HG02759 (cell line): ENCODE results near the gene CGB8.
A peak's percentile ranks its signal among the peaks of the same experiment; 100 is the strongest.
"Not testable (repeated sequence)": the region's sequence is repeated elsewhere in the genome, so short reads cannot be mapped to it uniquely, and the experiment has no call there.

ENCODE experiments used
- ATAC-seq: cut with Tn5 transposase; IDR thresholded peaks from one replicate; pipeline ENCODE4 v1.9.1; 2021; ENCODE audit warnings: mild to moderate bottlenecking, moderate library complexity; ENCODE audit not compliant: unreplicated experiment

Gene CGB8

DNA sequence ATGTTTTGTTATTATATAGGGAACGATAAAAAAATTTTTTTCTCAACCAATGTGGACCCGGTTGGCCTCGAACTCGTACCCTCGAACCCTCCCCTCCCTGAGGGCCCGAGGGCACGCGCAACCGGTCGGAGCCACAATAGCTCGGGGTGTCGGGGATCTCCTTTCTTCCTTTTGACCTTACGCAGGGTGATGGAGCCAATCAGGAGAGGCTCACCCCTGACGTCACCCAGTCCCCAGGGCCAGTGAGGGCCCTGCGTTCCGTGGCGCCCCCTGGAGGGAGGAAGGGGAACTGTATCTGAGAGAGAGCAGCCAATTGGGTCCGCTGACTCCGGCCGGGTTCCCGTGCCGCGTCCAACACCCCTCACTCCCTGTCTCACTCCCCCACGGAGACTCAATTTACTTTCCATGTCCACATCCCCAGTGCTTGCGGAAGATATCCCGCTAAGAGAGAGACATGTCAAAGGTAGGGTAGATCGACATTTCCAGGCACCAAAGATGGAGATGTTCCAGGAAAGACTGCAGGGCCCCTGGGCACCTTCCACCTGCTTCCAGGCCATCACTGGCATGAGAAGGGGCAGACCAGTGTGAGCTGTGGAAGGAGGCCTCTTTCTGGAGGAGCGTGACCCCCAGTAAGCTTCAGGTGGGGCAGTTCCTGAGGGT is 17.1 kb downstream of the CGB8 start, which contains the start of gene CGB2:
Gene CGB2, plus strand, starts transcription at position 249 of the 660 bp plus-strand sequence. Its CDS starts 206 bp downstream, at position 455.
- not testable (repeated sequence) for ATAC-seq

DNA sequence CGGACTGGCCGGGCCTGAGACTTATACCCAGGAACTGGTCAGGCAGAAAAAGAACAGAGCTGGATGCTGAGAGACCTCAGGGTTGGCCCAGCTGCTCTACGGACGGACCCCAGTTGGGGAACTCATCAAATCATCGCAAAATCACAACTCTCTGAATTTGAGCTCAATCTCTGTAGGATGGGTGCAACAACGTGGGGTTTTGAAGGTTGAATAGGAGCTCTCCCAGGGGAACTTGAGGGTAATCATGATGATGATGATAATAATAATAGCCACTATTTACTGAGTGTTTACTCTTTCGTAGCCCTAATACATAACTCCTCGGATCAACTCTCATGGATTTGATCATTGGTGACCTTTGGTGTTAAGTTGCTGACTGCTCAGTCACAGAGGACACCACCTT is 18.6 kb downstream of the CGB8 start:
- not testable (repeated sequence) for ATAC-seq

DNA sequence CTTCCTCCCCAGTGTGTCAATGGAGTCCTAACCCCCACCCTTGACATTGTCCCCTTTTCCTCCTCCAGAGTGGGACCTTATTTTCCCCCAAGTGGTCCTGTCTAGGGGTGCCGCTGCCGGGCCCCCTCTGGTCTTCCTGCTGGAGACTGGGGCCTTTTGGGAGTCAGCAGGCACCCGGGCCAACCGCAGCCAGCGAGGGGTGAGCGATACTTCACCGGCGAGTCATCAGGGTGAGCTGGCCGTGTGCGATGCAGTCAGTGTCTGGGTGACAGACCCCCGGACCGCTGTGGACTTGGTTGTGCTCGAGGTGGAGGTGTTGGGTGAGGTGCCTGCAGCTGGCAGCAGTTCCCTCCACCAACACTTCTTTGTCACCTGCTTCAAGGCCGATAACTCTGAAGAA is 19.2 kb downstream of the CGB8 start:
- not testable (repeated sequence) for ATAC-seq

DNA sequence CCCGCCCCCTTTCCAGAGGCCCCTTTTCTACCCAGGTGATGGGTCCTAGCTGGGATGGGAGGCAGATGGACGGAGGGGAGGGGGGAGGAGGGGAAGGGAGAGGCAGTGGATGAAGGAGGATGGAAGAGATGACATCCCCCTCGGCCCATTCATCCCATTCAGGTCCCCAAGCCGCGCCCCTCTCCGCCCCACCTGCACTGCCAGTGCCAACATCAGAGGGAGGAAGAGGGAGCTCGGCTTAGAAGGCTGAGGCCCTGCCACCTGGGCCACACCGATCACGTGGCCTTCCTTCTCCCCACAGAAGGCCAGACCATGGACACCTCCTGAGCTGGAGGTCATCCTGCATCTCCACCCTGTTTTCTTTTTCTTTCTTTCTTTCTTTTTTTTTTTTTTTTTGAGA is 20.2 kb downstream of the CGB8 start:
- not testable (repeated sequence) for ATAC-seq

DNA sequence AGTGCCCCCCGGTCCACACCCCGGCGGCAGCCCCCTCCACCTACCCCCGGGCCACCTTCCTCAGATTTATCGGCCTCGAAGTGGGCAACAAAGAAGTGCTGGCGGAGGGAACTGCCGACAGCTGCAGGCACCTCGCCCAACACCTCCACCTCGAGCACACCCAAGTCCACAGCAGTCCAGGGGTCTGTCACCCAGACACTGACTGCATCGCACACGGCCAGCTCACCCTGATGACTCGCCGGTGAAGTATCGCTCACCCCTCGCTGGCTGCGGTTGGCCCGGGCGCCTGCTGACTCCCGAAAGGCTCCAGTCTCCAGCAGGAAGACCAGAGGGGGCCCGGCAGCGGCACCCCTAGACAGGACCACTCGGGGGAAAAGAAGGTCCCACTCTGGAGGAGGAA is 23.3 kb downstream of the CGB8 start:
- ATAC-seq: not testable (repeated sequence)

DNA sequence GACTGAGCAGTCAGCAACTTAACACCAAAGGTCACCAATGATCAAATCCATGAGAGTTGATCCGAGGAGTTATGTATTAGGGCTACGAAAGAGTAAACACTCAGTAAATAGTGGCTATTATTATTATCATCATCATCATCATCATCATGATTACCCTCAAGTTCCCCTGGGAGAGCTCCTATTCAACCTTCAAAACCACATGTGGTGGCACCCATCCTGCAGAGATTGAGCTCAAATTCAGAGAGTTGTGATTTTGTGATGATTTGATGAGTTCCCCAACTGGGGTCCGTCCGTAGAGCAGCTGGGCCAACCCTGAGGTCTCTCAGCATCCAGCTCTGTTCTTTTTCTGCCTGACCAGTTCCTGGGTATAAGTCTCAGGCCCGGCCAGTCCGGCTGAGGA is 23.8 kb downstream of the CGB8 start:
- ATAC-seq: not testable (repeated sequence)

DNA sequence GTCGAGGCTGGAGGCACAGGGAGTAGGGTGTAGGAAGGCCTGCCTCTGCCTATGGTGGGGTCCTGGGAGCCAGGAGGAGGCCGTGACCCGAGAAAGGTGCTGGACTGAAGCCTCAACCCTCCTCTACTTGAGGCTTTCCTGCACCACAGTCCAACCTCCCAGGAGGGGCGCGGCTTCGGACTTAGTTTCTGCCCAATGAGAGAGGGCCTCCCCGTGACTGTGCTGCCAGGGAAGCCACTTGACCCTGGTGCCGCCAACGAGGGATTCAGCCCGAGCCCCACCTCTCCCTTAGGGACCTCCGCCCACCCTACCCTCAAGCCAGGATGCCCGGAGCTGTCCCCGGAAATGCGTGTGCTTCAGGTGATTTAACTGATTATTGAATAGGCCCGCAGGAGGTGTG is 24.7 kb downstream of the CGB8 start, which contains the start of gene CGB3:
Gene CGB3, minus strand, starts transcription at position 101 of the 400 bp plus-strand sequence. CDS start 362 bp downstream, outside the sequence.
- not testable (repeated sequence) for ATAC-seq

DNA sequence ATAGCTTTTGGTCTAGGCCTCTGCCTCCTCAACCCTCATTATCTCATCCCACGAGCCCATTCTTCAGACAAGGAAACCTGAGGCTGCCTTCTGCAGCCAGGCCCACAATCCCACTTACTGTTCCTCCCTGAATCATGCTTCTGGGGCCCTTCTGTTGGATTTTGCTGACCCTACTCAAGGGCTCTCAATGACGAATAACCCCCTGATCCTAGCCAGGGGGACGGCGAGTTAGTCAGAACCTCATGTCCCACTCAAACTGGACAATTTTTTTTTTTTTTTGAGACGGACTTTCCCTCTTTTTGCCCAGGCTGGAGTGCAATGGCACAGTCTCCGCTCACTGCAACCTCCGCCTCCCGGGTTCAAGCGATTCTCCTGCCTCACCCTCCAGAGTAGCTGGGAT is 26.8 kb downstream of the CGB8 start:
- no peak for ATAC-seq

DNA sequence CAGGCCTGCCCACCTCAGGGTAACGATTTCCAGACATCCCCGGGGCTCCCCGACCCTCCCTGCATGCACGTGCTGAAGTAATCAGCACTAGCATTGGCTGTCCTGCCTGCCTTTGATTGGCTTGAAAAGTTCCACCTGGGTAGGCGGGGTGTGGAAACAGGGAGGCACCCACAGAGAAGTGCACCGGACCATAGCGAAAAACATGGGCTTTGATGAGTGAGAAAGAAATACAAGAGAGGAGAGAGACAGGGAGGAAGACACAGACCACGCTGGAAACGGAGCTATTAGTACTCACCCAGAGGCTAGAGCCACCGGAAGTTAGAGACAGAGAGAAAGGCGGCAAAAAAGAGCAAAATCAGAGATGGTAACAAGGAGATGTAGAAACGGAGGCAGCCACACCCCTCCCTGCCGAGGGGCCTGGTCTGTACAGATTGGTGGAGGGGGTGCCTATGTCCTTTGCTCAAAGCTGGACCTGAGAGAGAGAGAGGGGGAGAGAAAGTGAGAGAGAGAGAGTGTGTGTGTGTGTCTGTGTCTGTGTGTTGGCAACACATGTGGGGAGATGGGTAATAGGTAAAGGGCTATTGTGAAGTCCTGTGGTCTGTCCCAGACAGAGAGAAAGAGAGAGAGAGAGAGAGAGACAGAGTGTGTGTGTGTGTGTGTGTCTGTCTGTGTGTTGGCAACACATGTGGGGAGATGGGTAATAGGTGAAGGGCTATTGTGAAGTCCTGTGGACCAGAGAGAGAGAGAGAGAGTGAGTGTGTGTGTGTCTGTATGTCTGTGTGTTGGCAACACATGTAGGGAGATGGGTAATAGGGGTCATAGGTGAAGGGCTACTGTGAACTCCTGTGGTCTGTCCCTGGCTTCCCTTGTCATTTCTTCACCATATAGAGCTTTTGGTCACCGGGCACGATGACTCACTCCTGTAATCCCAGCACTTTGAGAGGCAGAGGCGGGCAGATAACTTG is 27.7 kb downstream of the CGB8 start:
- ATAC-seq: no peak

DNA sequence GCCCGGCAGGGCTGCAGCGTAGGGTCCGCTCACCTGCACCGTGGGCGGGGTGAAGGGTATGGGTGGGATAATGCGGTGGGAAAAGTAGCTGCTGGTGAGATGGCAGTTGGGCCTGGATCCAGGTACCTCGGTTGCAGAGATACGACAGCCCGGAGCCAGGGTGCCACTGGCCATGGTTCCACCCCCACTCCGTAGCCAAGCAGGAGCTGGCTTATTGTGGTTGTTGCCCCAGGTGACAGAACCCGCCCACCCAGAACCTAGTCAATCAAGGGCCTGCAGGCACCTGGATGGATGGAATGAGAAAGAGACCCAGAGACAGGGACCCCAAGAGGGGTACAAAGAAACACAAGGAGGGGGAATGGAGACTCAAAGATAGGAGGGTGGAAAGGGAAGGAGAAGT is 28.6 kb downstream of the CGB8 start:
- no peak for ATAC-seq

DNA sequence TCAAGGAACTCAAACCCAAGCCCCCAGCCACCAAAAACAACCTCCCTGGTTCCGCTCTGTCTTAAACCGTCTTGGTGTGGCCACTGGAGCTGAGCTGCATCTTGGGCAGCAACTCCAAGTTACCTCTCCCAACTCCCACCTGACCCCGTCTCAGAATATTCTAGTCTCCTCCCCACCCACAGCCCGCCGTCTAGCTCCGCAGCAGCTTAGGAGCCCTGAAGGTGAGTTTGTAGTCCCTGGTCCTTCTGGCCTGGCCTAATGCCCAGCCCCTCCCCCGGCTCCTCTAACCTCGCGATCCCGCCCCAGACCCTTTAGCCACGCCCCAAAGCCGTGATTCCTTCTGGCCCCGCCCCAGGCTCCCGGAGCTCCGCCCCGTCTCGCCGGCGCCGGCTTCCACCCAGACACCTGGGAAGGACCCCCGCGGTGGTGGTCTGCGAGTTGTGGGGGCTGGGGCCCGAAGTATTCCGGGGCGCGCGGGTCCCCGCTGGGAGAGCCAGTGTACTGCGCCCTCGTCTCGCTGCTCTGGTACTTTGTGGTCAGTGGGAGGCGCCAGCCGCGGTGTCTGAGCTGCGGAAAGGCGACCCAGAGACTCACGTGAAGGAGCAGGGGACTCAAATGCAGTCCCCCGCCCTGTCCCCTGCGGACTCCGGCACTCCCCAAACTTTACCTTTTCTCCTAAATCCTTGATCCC is 29.5 kb downstream of the CGB8 start:
- no peak for ATAC-seq

DNA sequence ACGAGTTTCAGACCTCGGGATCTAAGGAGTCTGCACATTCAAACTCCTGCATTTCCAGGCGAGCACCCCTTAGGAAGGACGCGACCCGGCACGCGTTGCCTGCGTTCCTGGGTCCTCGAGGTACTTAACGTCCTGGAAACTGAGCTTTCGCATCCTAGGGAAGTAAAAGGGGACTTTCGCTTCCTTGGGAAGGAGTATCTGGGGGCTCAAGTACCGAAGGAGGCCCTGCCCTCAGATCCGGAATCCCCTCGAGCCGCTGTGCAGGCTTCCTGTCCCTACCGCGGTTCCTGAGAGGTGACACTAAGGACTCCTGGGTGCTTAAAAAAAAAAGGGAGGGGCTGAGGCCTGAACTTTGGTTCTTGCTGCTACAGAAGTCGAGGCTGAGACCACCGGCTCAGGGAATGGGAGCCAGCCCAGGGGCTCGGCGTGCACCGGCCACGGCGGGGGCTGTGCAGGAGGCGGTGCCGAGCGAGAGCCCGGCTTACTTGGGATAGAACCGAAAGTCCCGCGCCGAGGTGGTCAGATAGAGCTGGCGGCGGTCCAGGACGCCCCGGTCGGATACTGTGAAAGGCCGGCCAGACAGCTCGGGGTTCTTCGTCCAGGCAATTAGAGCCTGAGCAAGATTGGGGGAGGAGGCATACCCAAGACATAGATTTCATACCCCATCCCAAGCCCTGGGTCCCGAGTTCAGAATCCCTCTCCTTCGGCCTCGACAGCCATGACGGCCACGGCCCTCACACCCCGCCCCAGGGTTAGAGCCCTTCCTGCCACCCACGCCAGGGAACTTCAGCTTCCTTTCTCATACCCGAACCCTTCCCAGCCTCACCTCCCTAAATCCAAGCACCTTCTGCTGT is 30.3 kb downstream of the CGB8 start:
- ATAC-seq: not testable (repeated sequence)

DNA sequence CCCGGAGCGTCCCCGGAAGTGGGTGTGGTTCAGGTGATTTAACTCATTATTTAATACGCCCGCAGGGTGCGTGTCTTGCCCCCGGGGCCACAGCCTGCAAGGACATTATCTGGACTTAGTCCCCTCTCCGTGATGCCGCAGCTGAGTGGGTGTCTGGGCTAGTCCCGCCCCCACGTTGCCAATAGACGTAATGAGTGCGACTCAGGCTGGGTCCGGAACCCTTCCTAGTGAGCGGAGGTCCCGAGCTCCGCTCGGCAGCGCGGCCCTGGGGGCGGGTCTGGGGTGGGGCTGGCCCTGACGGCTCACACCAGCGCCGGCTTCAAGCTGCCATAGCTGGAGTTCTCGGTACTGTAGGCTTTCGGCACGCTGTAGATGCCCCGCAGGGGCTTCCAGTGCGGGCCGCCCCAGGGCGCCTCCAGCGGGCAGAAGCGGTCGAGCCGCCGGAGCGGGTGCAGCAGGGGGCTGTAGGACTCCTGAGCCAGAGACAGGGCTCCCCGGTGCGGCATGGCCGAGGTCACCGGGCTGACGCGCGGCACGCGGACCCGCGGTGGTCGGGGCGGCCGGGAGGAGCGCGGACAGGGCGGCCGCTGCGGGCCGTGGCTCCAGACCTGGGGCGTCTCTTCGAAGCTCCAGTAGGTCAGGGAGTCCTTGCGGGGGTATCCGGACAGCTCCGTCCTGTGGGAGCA is 31.1 kb downstream of the CGB8 start:
- peak; percentile 54 for ATAC-seq

DNA sequence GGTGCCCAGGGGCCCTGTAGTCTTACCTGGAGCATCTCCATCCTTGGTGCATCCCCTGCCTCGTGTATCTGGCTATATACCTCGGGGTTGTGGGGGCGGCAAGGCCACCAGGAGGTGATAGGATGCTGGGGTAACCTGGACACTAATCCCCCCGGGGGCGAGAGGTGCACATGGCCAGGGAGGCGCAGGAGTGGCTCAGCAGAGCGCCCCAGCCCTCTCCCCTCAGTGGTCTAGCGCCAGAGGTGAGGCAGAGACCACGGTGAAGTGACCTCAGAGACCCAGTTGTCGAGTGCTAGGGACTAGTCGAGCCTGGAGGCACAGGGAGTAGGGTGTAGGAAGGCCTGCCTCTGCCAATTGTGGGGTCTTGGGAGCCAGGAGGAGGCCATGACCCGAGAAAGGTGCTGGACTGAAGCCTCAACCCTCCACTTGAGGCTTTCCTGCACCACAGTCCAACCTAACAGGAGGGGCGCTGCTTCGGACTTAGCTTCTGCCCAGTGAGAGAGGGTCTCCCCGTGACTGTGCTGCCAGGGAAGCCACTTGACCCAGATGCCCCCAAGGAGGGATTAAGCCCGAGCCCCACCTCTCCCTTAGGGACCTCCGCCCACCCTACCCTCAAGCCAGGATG is 31.8 kb downstream of the CGB8 start, which contains the start of gene LHB:
Gene LHB, minus strand, starts transcription at position 51 of the 625 bp plus-strand sequence. Its CDS starts 10 bp downstream, at position 41.
- ATAC-seq: no peak

DNA sequence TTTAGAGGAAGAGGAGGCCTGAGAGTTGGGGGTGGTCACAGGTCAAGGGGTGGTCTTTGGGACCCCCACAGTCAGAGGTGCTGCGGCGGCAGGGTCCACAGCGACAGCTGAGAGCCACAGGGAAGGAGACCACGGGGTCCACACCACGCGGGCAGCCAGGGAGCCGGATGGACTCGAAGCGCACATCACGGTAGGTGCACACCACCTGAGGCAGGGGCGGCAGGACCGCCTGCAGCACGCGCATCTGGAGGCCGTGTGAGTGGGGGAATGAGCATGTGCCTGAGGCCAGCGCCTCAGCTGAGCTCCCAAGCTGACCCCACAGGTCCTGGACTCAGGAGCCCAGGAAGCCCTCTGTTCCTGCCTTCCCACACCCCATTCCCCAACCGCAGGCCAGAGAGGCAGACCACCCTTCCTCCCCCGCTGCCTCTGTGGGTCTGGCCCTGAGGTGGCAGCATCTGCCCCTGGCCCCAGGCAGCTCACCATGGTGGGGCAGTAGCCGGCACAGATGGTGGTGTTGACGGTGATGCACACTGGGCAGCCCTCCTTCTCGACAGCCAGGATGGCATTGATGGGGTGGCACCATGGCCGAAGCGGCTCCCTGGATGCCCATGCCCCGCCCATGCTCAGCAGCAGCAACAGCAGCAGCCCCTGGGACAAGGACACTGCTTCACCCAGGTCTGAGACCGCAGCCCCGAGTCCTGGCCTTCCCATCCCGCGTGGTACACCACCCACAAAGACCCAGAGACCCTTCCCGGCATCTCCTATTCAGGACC is 32.7 kb downstream of the CGB8 start:
- ATAC-seq: no peak

DNA sequence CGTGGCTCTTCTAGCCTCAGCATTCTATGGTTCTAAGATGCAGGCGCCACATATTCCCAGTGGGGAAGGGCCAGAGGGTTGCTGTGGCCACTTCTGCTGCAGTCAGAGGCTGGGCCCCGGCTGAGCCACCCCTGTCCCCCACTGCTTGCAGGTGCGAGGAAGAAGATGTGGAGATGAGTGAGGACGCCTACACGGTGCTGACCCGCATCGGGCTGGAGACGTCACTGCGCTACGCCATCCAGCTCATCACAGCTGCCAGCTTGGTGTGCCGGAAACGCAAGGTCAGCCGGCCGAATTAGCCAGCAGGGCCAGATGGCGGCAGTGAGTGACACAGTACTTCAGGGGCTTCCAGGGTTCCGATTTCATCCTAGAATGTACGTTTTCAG is 34.0 kb downstream of the CGB8 start:
- ATAC-seq: no peak

DNA sequence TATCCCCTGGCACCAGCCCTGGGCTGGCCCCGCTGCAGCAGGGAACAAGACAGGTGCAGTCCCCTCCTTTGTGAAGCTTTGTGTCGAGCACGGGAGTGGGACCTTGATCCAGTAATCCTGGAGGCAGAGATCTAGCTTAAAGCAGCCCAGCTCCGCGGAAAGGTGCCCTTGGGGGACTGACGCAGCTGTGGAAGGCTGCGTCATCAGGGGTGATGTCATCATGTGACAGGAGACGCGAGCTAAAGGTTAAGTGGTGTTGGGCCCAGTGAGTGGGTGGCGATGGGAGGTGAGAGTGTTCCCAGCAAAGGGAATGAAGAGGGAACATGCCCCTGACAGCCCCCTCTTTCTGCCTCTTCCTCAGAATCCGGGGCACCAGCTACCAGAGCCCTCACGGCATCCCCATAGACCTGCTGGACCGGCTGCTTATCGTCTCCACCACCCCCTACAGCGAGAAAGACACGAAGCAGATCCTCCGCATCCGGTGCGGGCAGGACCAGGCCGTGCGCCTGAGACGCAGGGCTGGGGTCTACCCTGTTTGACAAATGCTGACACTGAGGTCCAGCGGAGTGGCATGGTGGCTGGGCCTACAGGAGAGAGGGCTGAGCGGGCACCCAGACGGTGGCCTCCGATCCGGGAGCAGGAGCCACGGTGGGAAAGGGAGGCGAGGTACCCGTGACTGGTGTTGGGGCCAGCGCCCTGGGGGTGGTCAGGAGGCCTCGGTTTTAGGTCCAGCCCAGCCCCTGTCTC is 34.6 kb downstream of the CGB8 start:
- ATAC-seq: no peak

DNA sequence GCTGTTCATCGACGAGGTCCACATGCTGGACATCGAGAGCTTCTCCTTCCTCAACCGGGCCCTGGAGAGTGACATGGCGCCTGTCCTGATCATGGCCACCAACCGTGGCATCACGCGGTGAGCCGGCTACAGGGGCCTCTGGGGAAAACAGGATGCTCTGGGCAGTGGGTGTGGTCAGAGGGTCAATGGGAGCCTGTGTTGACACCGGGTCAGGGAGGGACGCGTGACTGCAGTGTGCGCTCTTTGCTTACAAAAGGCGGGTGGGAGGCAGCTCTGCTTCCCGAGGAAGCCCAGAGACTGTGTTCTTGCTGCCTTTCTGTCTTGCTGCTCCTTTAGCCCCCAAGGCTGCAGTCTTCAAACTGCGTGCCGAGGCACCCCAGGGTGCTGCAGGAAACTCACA is 37.7 kb downstream of the CGB8 start:
- no peak for ATAC-seq
